Measurements from ENCODE around the gene AKAP3. TPM values are rescaled to one million over a fixed set of nuclear protein-coding genes. Genes with fewer than 3 reads are reported as not detected.

AKAP3 gene
- total and polyA plus RNA-seq, 2 of the 8 experiments (the other 6 are each of a cell fraction or from before 2014, with no cell fraction given) = 0.54 to 1.0 TPM

DNA sequence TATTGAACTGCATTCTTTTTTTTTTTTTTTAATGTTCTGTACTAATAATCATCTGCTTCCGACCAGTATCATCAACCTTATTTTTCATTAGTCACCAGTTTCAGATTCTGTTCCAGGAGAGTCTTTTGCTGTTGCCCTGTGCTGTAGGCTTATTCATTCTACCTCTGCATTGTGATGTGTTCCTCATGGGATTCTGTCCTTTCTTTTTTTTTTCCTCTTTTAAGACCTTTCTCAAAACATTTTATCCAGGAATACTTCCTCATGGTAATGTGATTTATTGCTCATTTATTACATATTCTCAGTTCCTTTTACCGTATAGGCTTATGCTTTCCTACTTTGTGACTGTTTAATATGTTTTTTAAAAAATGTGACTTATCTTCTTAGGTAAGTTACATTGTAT lies 4.8 kb upstream of the AKAP3 start (continued):
- TF ChIP-seq, protein P1, sequence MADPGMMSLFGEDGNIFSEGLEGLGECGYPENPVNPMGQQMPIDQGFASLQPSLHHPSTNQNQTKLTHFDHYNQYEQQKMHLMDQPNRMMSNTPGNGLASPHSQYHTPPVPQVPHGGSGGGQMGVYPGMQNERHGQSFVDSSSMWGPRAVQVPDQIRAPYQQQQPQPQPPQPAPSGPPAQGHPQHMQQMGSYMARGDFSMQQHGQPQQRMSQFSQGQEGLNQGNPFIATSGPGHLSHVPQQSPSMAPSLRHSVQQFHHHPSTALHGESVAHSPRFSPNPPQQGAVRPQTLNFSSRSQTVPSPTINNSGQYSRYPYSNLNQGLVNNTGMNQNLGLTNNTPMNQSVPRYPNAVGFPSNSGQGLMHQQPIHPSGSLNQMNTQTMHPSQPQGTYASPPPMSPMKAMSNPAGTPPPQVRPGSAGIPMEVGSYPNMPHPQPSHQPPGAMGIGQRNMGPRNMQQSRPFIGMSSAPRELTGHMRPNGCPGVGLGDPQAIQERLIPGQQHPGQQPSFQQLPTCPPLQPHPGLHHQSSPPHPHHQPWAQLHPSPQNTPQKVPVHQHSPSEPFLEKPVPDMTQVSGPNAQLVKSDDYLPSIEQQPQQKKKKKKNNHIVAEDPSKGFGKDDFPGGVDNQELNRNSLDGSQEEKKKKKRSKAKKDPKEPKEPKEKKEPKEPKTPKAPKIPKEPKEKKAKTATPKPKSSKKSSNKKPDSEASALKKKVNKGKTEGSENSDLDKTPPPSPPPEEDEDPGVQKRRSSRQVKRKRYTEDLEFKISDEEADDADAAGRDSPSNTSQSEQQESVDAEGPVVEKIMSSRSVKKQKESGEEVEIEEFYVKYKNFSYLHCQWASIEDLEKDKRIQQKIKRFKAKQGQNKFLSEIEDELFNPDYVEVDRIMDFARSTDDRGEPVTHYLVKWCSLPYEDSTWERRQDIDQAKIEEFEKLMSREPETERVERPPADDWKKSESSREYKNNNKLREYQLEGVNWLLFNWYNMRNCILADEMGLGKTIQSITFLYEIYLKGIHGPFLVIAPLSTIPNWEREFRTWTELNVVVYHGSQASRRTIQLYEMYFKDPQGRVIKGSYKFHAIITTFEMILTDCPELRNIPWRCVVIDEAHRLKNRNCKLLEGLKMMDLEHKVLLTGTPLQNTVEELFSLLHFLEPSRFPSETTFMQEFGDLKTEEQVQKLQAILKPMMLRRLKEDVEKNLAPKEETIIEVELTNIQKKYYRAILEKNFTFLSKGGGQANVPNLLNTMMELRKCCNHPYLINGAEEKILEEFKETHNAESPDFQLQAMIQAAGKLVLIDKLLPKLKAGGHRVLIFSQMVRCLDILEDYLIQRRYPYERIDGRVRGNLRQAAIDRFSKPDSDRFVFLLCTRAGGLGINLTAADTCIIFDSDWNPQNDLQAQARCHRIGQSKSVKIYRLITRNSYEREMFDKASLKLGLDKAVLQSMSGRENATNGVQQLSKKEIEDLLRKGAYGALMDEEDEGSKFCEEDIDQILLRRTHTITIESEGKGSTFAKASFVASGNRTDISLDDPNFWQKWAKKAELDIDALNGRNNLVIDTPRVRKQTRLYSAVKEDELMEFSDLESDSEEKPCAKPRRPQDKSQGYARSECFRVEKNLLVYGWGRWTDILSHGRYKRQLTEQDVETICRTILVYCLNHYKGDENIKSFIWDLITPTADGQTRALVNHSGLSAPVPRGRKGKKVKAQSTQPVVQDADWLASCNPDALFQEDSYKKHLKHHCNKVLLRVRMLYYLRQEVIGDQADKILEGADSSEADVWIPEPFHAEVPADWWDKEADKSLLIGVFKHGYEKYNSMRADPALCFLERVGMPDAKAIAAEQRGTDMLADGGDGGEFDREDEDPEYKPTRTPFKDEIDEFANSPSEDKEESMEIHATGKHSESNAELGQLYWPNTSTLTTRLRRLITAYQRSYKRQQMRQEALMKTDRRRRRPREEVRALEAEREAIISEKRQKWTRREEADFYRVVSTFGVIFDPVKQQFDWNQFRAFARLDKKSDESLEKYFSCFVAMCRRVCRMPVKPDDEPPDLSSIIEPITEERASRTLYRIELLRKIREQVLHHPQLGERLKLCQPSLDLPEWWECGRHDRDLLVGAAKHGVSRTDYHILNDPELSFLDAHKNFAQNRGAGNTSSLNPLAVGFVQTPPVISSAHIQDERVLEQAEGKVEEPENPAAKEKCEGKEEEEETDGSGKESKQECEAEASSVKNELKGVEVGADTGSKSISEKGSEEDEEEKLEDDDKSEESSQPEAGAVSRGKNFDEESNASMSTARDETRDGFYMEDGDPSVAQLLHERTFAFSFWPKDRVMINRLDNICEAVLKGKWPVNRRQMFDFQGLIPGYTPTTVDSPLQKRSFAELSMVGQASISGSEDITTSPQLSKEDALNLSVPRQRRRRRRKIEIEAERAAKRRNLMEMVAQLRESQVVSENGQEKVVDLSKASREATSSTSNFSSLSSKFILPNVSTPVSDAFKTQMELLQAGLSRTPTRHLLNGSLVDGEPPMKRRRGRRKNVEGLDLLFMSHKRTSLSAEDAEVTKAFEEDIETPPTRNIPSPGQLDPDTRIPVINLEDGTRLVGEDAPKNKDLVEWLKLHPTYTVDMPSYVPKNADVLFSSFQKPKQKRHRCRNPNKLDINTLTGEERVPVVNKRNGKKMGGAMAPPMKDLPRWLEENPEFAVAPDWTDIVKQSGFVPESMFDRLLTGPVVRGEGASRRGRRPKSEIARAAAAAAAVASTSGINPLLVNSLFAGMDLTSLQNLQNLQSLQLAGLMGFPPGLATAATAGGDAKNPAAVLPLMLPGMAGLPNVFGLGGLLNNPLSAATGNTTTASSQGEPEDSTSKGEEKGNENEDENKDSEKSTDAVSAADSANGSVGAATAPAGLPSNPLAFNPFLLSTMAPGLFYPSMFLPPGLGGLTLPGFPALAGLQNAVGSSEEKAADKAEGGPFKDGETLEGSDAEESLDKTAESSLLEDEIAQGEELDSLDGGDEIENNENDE (IDR thresholded peaks at IDR 0.05; ENCODE audit: insufficient replicate concordance, low read length) = no peak
- TF ChIP-seq PHF8 (conservative IDR thresholded peaks at IDR 0.05; ENCODE audit: low read depth, low read length) (no peak), SUZ12 (IDR thresholded peaks at IDR 0.05; ENCODE audit: low read length) (no peak), SIRT6 (IDR thresholded peaks at IDR 0.05; ENCODE audit: low read length) (no peak), RNF2 (IDR thresholded peaks at IDR 0.05; ENCODE audit: borderline replicate concordance, low read depth, low read length, missing control alignments, poor library complexity, severe bottlenecking) (no peak), SAP30 (IDR thresholded peaks at IDR 0.05; ENCODE audit: insufficient read depth, insufficient replicate concordance, low read length) (no peak)
